ENCODE measurements around the gene C2orf49. TPM values are rescaled to one million over a fixed set of nuclear protein-coding genes. Genes with fewer than 3 reads are reported as not detected.
A peak's percentile ranks its signal among the peaks of the same experiment; 100 is the strongest.

Gene C2orf49
- total RNA-seq, 4 donors from 2014 or later = 16.4 to 19.5 (median 17.7) TPM

- no peak for TF ChIP-seq EP300 (IDR thresholded peaks at IDR 0.05)
- no peak for TF ChIP-seq POLR2A (IDR thresholded peaks at IDR 0.05; ENCODE audit: low read depth)
- TF ChIP-seq CTCF (IDR thresholded peaks at IDR 0.05) = peak in 2 of 3 experiments; percentile 12 to 36
- no peak for TF ChIP-seq POLR2AphosphoS5 (IDR thresholded peaks at IDR 0.05)
- no peak for DNase-seq (ENCODE audit: extremely low spot score)
- Histone ChIP-seq H3K4me3 (no peak overlapping the region), H3K27ac (replicated peaks in 1 of 4) (no peak overlapping the region), H3K4me1 (peaks cover 0 to 1% (median 0%) of the 10 kb centered on the region in 4 donors), H3K36me3 (peaks cover 58 to 98% (median 91%) of the 10 kb centered on the region in 4 donors), H3K27me3 (no peaks in the 10 kb centered on the region), H3K9me3 (no peaks in the 10 kb centered on the region)
- intact Hi-C loops (cut with DNase I) = no loop called here
- 83% methylated on average over 4 of the region's 4 CpGs for WGBS
These were observed 7.5 kb downstream of the C2orf49 start for GRCh38 chr2:105344704-105345345.

GRCh38 chr2:105357122-105357521 is 19.8 kb downstream of the C2orf49 start:
- TF ChIP-seq CTCF (IDR thresholded peaks at IDR 0.05) (no peak), POLR2AphosphoS5 (IDR thresholded peaks at IDR 0.05) (no peak), POLR2A (IDR thresholded peaks at IDR 0.05; ENCODE audit: low read depth) (no peak), EP300 (IDR thresholded peaks at IDR 0.05) (no peak)
- Histone ChIP-seq H3K36me3 (peaks cover 13 to 67% (median 47%) of the 10 kb centered on the region in 4 donors), H3K4me1 (peaks cover 0 to 22% (median 20%) of the 10 kb centered on the region in 4 donors), H3K4me3 (no peak overlapping the region), H3K27ac (replicated peaks in 1 of 4) (no peak overlapping the region), H3K9me3 (peaks cover 0 to 16% (median 6%) of the 10 kb centered on the region in 4 donors), H3K27me3 (no peaks in the 10 kb centered on the region)
- DNase-seq (ENCODE audit: extremely low spot score) = no peak
- intact Hi-C loops (cut with DNase I) = no loop called here
- WGBS = 94% methylated on average over 1 of the region's 1 CpG

- Histone ChIP-seq H3K27me3 (no peaks in the 10 kb centered on the region), H3K4me1 (peaks cover 0 to 22% (median 20%) of the 10 kb centered on the region in 4 donors), H3K4me3 (no peak overlapping the region), H3K9me3 (peaks cover 0 to 16% (median 6%) of the 10 kb centered on the region in 4 donors), H3K36me3 (peaks cover 26 to 81% (median 61%) of the 10 kb centered on the region in 4 donors), H3K27ac (replicated peaks in 1 of 4) (peak overlapping the region in 2 of 4 donors; percentile 30 to 40)
- no peak for DNase-seq (ENCODE audit: extremely low spot score)
- WGBS = 62% methylated on average over 6 of the region's 6 CpGs
- TF ChIP-seq POLR2A (IDR thresholded peaks at IDR 0.05; ENCODE audit: low read depth) (no peak), CTCF (IDR thresholded peaks at IDR 0.05) (no peak), POLR2AphosphoS5 (IDR thresholded peaks at IDR 0.05) (no peak), EP300 (IDR thresholded peaks at IDR 0.05) (no peak)
- intact Hi-C loops (cut with DNase I) = no loop called here
These were observed 21.3 kb downstream of the C2orf49 start for GRCh38 chr2:105358593-105358992.

- WGBS = 73% methylated on average over 11 of the region's 11 CpGs
- no peak overlapping the region for H3K27ac ChIP-seq (replicated peaks in 1 of 4)
- no peak for DNase-seq (ENCODE audit: extremely low spot score)
- peaks cover 4 to 22% (median 20%) of the 10 kb centered on the region in 4 donors for H3K4me1 ChIP-seq
- intact Hi-C loops (cut with DNase I) = no loop called here
- no peak overlapping the region for H3K4me3 ChIP-seq
- TF ChIP-seq POLR2AphosphoS5 (IDR thresholded peaks at IDR 0.05) (no peak), POLR2A (IDR thresholded peaks at IDR 0.05; ENCODE audit: low read depth) (no peak), CTCF (IDR thresholded peaks at IDR 0.05) (no peak), EP300 (IDR thresholded peaks at IDR 0.05) (no peak)
- H3K36me3 ChIP-seq = peaks cover 36 to 87% (median 76%) of the 10 kb centered on the region in 4 donors
- no peaks in the 10 kb centered on the region for H3K27me3 ChIP-seq
- peaks cover 0 to 13% (median 6%) of the 10 kb centered on the region in 4 donors for H3K9me3 ChIP-seq
These were observed 24.0 kb downstream of the C2orf49 start for GRCh38 chr2:105361102-105361889.

Data from esophagus muscularis mucosa (tissue), 4 donors.